HepG2 (cell line): Measurements from ENCODE around the gene CMIP. TPM values are rescaled to one million over a fixed set of nuclear protein-coding genes. Genes with fewer than 3 reads are reported as not detected.

ENCODE experiments used
- ATAC-seq: fragments of 200-7000 bp; cut with Tn5 transposase; 3 replicates; pipeline ENCODE4 v1.9.1; 2020; ENCODE audit warnings: mild to moderate bottlenecking, moderate library complexity
- BruUV-seq: library from RNA; stranded (reverse); fragments of 400-500 nt; replicated peaks from 2 replicates; lab custom pipeline; 2021; lab: Mats Ljungman, UMichigan
- CTCF ChIA-PET: fragments of 300-600 bp; formaldehyde crosslinking; extraction: SDS; loops from one replicate; lab custom pipeline; 2021; ENCODE audit warnings: low total read pairs, inconsistent platforms, low intra/inter-chr PET ratio; lab: Yijun Ruan, JAX
- POLR2A ChIA-PET: fragments of 350-600 bp; sonication (Branson Sonifier 250); formaldehyde crosslinking; loops from one replicate; lab custom pipeline; 2020; ENCODE audit warnings: antibody characterized with exemption, inconsistent platforms; lab: Yijun Ruan, JAX
- DNase-seq: peaks from one replicate; pipeline ENCODE4 v3.0.0-alpha.2; 2015; ENCODE audit warnings: low spot score
- FAIRE-seq: peaks from 3 replicates; lab custom pipeline; 2011; peaks lifted over from hg19 to GRCh38; lab: Jason Lieb, UNC
- H2AFZ ChIP-seq: one replicate; pipeline ENCODE4 v1.6.1; 2011; ENCODE audit warnings: low read length, inconsistent platforms
- H3K27ac ChIP-seq: fragments of 300-600 bp; 3 replicates; pipeline ENCODE4 v1.8.0; 2011; ENCODE audit warnings: mixed run types, mild to moderate bottlenecking, mixed read lengths, low read length, inconsistent platforms; ENCODE audit not compliant: insufficient read depth; ENCODE audit errors: extremely low read length
- H3K27me3 ChIP-seq, 2 experiments: fragments of 200-600 bp in 1 of 2; 2 replicates in 1 of 2; 3 replicates in 1 of 2; pipeline versions ENCODE4 v1.6.0 to v1.8.0; 2011; ENCODE audit warnings: low read length in 2 of 2, mild to moderate bottlenecking in 2 of 2, moderate library complexity in 2 of 2, inconsistent platforms in 1 of 2; ENCODE audit not compliant: insufficient read depth in 2 of 2, control insufficient read depth in 1 of 2
- H3K36me3 ChIP-seq, 2 experiments: fragments of 200-600 bp in 1 of 2; replicated peaks in 1 of 2; 2 replicates in 1 of 2; 3 replicates in 1 of 2; pipeline versions ENCODE4 v1.5.1 to v1.8.0; 2011; ENCODE audit warnings: low read length in 2 of 2, inconsistent platforms in 1 of 2; ENCODE audit not compliant: insufficient read depth in 2 of 2, control insufficient read depth in 1 of 2
- H3K4me1 ChIP-seq: 2 replicates; pipeline ENCODE4 v1.5.1; 2012; ENCODE audit warnings: low read length, inconsistent platforms; ENCODE audit not compliant: insufficient read depth
- H3K4me2 ChIP-seq: 2 replicates; pipeline ENCODE4 v1.6.0; 2011; ENCODE audit warnings: low read depth, low read length, inconsistent platforms
- H3K4me3 ChIP-seq, 3 experiments: fragments of 200-600 bp in 1 of 3; sonication (generic), shearing (Covaris generic) in 1 of 3; replicated peaks in 1 of 3; 2 replicates each; pipeline ENCODE4 v1.5.1; 2011 to 2016; ENCODE audit warnings: low read length in 3 of 3, inconsistent platforms in 2 of 3, low read depth in 2 of 3, mild to moderate bottlenecking in 2 of 3, control low read depth in 1 of 3, mixed read lengths in 1 of 3; ENCODE audit not compliant: insufficient read depth in 1 of 3
- H3K79me2 ChIP-seq: one replicate; pipeline ENCODE4 v1.6.1; 2011; ENCODE audit warnings: low read length, inconsistent platforms; ENCODE audit not compliant: insufficient read depth
- H3K9ac ChIP-seq: 2 replicates; pipeline ENCODE4 v1.6.0; 2011; ENCODE audit warnings: mild to moderate bottlenecking, low read depth, low read length, inconsistent platforms; ENCODE audit not compliant: insufficient read depth
- H3K9me3 ChIP-seq: 2 replicates; pipeline ENCODE4 v1.5.1; 2012; ENCODE audit warnings: mild to moderate bottlenecking, low read length
- H4K20me1 ChIP-seq: 2 replicates; pipeline ENCODE4 v1.6.0; 2011; ENCODE audit warnings: inconsistent platforms, mild to moderate bottlenecking, low read length, moderate library complexity; ENCODE audit not compliant: insufficient read depth
- ARNT2 ChIP-seq: sonication (generic); formaldehyde crosslinking; IDR thresholded peaks from 2 replicates; pipeline ENCODE4 v1.8.0; 2022; ENCODE audit warnings: mild to moderate bottlenecking, low read depth, missing genetic modification reagents, moderate library complexity
- FOXO1 ChIP-seq: sonication (generic); formaldehyde crosslinking; IDR thresholded peaks from 2 replicates; pipeline ENCODE4 v1.4.0; 2020; ENCODE audit warnings: missing genetic modification reagents
- PHF21A ChIP-seq: sonication (generic); formaldehyde crosslinking; IDR thresholded peaks from 2 replicates; pipeline ENCODE4 v1.5.0; 2020; ENCODE audit warnings: mild to moderate bottlenecking, missing genetic modification reagents
- POLR2A ChIP-seq, 2 experiments: IDR thresholded peaks; 2 replicates each; pipeline ENCODE4 v1.6.1; 2011; ENCODE audit warnings: low read depth in 2 of 2, low read length in 2 of 2, mild to moderate bottlenecking in 1 of 2, moderate library complexity in 1 of 2; ENCODE audit not compliant: insufficient read depth in 1 of 2
- ZNF468 ChIP-seq: sonication (generic); formaldehyde crosslinking; IDR thresholded peaks from 2 replicates; pipeline ENCODE4 v1.8.0; 2022; ENCODE audit warnings: mild to moderate bottlenecking, moderate library complexity, missing genetic modification reagents
- ZNF607 ChIP-seq: sonication (generic); formaldehyde crosslinking; IDR thresholded peaks from 2 replicates; pipeline ENCODE4 v1.5.1; 2020; ENCODE audit warnings: missing genetic modification reagents, mild to moderate bottlenecking, borderline replicate concordance
- WGBS: methylation state at CpG from one replicate; pipeline ENCODE4 v1.1.6; 2017; ENCODE audit warnings: low lambda C conversion rate; 5-methylcytosine and 5-hydroxymethylcytosine counted together
- in situ Hi-C: cut with HindIII; loops from 2 replicates; pipeline ENCODE4 v1.10.0; 2017; ENCODE audit warnings: low pct_unique_long_range_greater_than_20kb; ENCODE audit not compliant: extremely low pct_ligation_motif_present
- intact Hi-C: fragments of 100-400 bp; cut with micrococcal nuclease; formaldehyde crosslinking; loops from one replicate; pipeline ENCODE4 v1.10.0; 2022; ENCODE audit not compliant: unreplicated experiment
- polyA plus RNA-seq, 8 experiments: library from polyadenylated mRNA; depleted of rRNA in 3 of 8; stranded (reverse) in 7 of 8; unstranded in 1 of 8; fragments of >200 nt; fragmentation: Illumina TruSeq in 4 of 8; extraction: Trizol in 4 of 8; gene quantifications; 2 replicates each; pipeline versions ENCODE4 v1.2.1 to v1.2.3, GENCODE V29; 2011 to 2016; ENCODE audit warnings: low read depth in 4 of 8, missing spikeins in 1 of 8, mixed read lengths in 1 of 8; ENCODE audit not compliant: insufficient read depth in 1 of 8
- total RNA-seq, 5 experiments: library from RNA; depleted of rRNA; stranded (reverse); fragments of >200 nt; fragmentation: Illumina TruSeq; extraction: Trizol; gene quantifications; 2 replicates each; pipeline ENCODE4 v1.2.3, GENCODE V29; 2016; ENCODE audit warnings: low read depth in 1 of 5
- TF ChIP-seq, protein P1 (sequence below): sonication (generic); formaldehyde crosslinking; IDR thresholded peaks from 2 replicates; pipeline ENCODE4 v1.5.0; 2020; ENCODE audit warnings: mild to moderate bottlenecking, missing genetic modification reagents
- TF ChIP-seq, protein P2 (sequence below): sonication (generic); formaldehyde crosslinking; IDR thresholded peaks from 2 replicates; pipeline ENCODE4 v1.5.0; 2020; ENCODE audit warnings: mild to moderate bottlenecking, low read depth, missing genetic modification reagents, borderline replicate concordance
- TF ChIP-seq, protein P3 (sequence below): sonication (generic); formaldehyde crosslinking; IDR thresholded peaks from 2 replicates; pipeline ENCODE4 v1.8.0; 2022; ENCODE audit warnings: mild to moderate bottlenecking, missing genetic modification reagents, moderate library complexity
- TF ChIP-seq, protein P4 (sequence below): sonication (generic); formaldehyde crosslinking; IDR thresholded peaks from 2 replicates; pipeline ENCODE4 v1.4.0; 2020; ENCODE audit warnings: missing genetic modification reagents

Gene CMIP
- total and polyA plus RNA-seq, 2 of the 13 experiments (the other 11 are each of a cell fraction or from before 2014, with no cell fraction given), result 10.9 to 18.1 TPM

DNA sequence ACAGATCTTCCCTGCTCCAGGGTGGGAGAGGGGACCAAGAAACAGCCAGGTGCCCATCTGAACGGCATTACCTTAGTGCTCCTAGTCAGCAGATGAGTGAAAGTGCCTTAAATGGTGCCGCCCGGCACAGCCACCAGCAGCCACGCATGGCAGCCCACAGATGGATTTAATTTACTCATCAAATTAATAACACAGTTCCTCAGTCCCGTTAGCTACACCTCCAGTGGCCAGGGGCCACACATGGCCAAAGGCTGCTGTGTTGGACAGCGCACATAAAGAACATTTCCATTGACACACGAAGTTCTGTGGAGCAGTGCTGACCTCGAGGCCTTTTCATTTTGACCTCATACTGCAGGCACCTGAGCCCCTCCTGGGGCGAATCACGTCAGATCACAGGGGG lies 166.3 kb downstream of the CMIP start:
- no peak for DNase-seq
- H3K4me2 ChIP-seq, result no peak overlapping the region
- TF ChIP-seq, protein P1, sequence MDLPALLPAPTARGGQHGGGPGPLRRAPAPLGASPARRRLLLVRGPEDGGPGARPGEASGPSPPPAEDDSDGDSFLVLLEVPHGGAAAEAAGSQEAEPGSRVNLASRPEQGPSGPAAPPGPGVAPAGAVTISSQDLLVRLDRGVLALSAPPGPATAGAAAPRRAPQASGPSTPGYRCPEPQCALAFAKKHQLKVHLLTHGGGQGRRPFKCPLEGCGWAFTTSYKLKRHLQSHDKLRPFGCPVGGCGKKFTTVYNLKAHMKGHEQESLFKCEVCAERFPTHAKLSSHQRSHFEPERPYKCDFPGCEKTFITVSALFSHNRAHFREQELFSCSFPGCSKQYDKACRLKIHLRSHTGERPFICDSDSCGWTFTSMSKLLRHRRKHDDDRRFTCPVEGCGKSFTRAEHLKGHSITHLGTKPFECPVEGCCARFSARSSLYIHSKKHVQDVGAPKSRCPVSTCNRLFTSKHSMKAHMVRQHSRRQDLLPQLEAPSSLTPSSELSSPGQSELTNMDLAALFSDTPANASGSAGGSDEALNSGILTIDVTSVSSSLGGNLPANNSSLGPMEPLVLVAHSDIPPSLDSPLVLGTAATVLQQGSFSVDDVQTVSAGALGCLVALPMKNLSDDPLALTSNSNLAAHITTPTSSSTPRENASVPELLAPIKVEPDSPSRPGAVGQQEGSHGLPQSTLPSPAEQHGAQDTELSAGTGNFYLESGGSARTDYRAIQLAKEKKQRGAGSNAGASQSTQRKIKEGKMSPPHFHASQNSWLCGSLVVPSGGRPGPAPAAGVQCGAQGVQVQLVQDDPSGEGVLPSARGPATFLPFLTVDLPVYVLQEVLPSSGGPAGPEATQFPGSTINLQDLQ (CRISPR knock-in tag), result no peak
- TF ChIP-seq ZNF607 (CRISPR knock-in tag) (no peak), PHF21A (no peak), FOXO1 (CRISPR knock-in tag) (no peak), POLR2A (IDR thresholded peaks at IDR 0.05; ENCODE audit: insufficient read depth in 1 of 2, low read depth in 2 of 2, low read length in 2 of 2) (0 out of 4 replicates have a peak, but pooled peaks of 1 of the 2 experiments have one; percentile 4)
- TF ChIP-seq, all 625 proteins: peak for 1
- Histone ChIP-seq H3K36me3 (peaks cover 49 to 96% of the 10 kb centered on the region in 2 experiments), H3K9ac (no peak overlapping the region), H3K27ac (no peak overlapping the region), H3K9me3 (no peaks in the 10 kb centered on the region), H3K27me3 (no peaks in the 10 kb centered on the region), H3K4me1 (no peaks in the 10 kb centered on the region; the same call in 1 of the 2 replicates), H3K79me2 (peaks cover 22% of the 10 kb centered on the region), H2AFZ (no peak overlapping the region), H4K20me1 (peaks cover 68% of the 10 kb centered on the region), H3K4me3 (no peak overlapping the region)
- in situ Hi-C loops, result no loop called here
- BruUV-seq, result no TSS peak
- ATAC-seq, result no peak
- 96% methylated on average over 9 of the region's 10 CpGs for WGBS
- no peak for FAIRE-seq
- ChIA-PET POLR2A (no interaction called here), CTCF (no interaction called here)
- intact Hi-C loops, result no loop called here

DNA sequence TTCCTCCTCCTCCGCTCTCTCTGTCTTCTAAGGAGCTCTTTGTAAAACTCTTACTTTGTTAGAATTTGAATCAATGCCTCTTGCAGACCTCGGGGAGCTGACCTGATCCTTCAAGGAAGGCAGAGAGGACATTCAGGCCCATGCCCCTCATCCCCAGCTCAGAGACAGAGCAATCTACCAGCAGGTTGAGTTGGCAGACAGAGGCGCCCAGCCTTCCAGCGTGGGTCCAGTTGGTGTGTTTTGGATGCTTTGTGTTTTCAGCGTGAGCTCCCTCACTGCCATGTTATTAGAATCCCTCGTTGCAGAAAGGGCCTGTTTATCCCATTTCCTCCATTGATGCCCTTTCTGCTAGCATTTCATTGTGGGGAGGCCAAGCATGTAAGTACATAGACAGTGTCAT lies 167.1 kb downstream of the CMIP start:
- BruUV-seq, result no TSS peak
- ATAC-seq, result no peak
- no peak for DNase-seq
- no peak overlapping the region for H3K4me3 ChIP-seq
- H3K9me3 ChIP-seq, result no peaks in the 10 kb centered on the region
- no peaks in the 10 kb centered on the region; the same call in 1 of the 2 replicates for H3K4me1 ChIP-seq
- no peak overlapping the region for H3K9ac ChIP-seq
- intact Hi-C loops (no loop called here), in situ Hi-C loops (no loop called here)
- peaks cover 49 to 97% of the 10 kb centered on the region in 2 experiments for H3K36me3 ChIP-seq
- H4K20me1 ChIP-seq, result peaks cover 68% of the 10 kb centered on the region
- H3K27me3 ChIP-seq, result no peaks in the 10 kb centered on the region
- WGBS, result 81% methylated on average over 6 of the region's 6 CpGs
- FAIRE-seq, result no peak
- peaks cover 18% of the 10 kb centered on the region for H3K79me2 ChIP-seq
- CTCF ChIA-PET, result no interaction called here
- H2AFZ ChIP-seq, result no peak overlapping the region
- no peak overlapping the region for H3K4me2 ChIP-seq
- no peak overlapping the region for H3K27ac ChIP-seq
- POLR2A ChIA-PET, result no interaction called here
- TF ChIP-seq, protein P2, sequence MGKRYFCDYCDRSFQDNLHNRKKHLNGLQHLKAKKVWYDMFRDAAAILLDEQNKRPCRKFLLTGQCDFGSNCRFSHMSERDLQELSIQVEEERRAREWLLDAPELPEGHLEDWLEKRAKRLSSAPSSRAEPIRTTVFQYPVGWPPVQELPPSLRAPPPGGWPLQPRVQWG, result no peak
- TF ChIP-seq ARNT2 (CRISPR knock-in tag), result no peak
- TF ChIP-seq, protein P3, sequence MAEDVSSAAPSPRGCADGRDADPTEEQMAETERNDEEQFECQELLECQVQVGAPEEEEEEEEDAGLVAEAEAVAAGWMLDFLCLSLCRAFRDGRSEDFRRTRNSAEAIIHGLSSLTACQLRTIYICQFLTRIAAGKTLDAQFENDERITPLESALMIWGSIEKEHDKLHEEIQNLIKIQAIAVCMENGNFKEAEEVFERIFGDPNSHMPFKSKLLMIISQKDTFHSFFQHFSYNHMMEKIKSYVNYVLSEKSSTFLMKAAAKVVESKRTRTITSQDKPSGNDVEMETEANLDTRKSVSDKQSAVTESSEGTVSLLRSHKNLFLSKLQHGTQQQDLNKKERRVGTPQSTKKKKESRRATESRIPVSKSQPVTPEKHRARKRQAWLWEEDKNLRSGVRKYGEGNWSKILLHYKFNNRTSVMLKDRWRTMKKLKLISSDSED (CRISPR knock-in tag), result no peak
- no peak for TF ChIP-seq ZNF468 (CRISPR knock-in tag)
- TF ChIP-seq, protein P4, sequence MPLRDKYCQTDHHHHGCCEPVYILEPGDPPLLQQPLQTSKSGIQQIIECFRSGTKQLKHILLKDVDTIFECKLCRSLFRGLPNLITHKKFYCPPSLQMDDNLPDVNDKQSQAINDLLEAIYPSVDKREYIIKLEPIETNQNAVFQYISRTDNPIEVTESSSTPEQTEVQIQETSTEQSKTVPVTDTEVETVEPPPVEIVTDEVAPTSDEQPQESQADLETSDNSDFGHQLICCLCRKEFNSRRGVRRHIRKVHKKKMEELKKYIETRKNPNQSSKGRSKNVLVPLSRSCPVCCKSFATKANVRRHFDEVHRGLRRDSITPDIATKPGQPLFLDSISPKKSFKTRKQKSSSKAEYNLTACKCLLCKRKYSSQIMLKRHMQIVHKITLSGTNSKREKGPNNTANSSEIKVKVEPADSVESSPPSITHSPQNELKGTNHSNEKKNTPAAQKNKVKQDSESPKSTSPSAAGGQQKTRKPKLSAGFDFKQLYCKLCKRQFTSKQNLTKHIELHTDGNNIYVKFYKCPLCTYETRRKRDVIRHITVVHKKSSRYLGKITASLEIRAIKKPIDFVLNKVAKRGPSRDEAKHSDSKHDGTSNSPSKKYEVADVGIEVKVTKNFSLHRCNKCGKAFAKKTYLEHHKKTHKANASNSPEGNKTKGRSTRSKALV, result no peak
